ENCODE results near the gene EHD3. TPM values are rescaled to one million over a fixed set of nuclear protein-coding genes. Genes with fewer than 3 reads are reported as not detected.

Gene EHD3
- total and polyA plus RNA-seq, 2 of the 13 experiments (the other 11 are each of a cell fraction or from before 2014, with no cell fraction given): 0.20 to 0.69 TPM

- H3K4me2 ChIP-seq (ENCODE audit: low read depth, low read length): no peak overlapping the region
- BruUV-seq (replicated peaks): no TSS peak
- POLR2A ChIA-PET: no interaction called here
- no peaks in the 10 kb centered on the region for H3K4me1 ChIP-seq (ENCODE audit: insufficient read depth, low read length)
- intact Hi-C loops (cut with micrococcal nuclease; ENCODE audit: unreplicated experiment): no loop called here
- no peak overlapping the region for H3K9ac ChIP-seq (ENCODE audit: insufficient read depth, low read depth, low read length)
- no peaks in the 10 kb centered on the region for H3K79me2 ChIP-seq (ENCODE audit: insufficient read depth, low read length)
- CTCF ChIA-PET (ENCODE audit: low intra/inter-chr PET ratio, low total read pairs): no interaction called here
- peaks cover 3 to 40% of the 10 kb centered on the region in 2 experiments; a peak in 4 of 5 replicates for H3K27me3 ChIP-seq (ENCODE audit: control insufficient read depth in 1 of 2, insufficient read depth in 2 of 2, low read length in 2 of 2)
- ATAC-seq (peak; percentile 62), FAIRE-seq (no peak), DNase-seq (ENCODE audit: low spot score) (no peak)
- H3K4me3 ChIP-seq (replicated peaks in 1 of 3; ENCODE audit: insufficient read depth in 1 of 3, low read depth in 2 of 3, low read length in 3 of 3): no peak overlapping the region
- no peaks in the 10 kb centered on the region for H4K20me1 ChIP-seq (ENCODE audit: insufficient read depth, low read length)
- 14% methylated on average over 10 of the region's 12 CpGs for WGBS (ENCODE audit: low lambda C conversion rate)
- TF ChIP-seq SMARCC2 (IDR thresholded peaks at IDR 0.05) (no peak), CHD4 (IDR thresholded peaks at IDR 0.05; ENCODE audit: borderline replicate concordance, low read length) (no peak), MTA3 (CRISPR knock-in tag; IDR thresholded peaks at IDR 0.05) (no peak), ATF7 (IDR thresholded peaks at IDR 0.05) (no peak), ATF7 (CRISPR knock-in tag; IDR thresholded peaks at IDR 0.05) (no peak), HDAC6 (IDR thresholded peaks at IDR 0.05; ENCODE audit: low read depth, low read length) (no peak), ZNF737 (CRISPR knock-in tag; IDR thresholded peaks at IDR 0.05; ENCODE audit: borderline replicate concordance) (no peak), ZNF160 (CRISPR knock-in tag; IDR thresholded peaks at IDR 0.05) (no peak), SAP130 (CRISPR knock-in tag; IDR thresholded peaks at IDR 0.05; ENCODE audit: low read depth) (no peak), ZBTB14 (CRISPR knock-in tag; IDR thresholded peaks at IDR 0.05) (no peak), ZSCAN29 (CRISPR knock-in tag; conservative IDR thresholded peaks at IDR 0.05) (no peak)
- TF ChIP-seq, protein P1, sequence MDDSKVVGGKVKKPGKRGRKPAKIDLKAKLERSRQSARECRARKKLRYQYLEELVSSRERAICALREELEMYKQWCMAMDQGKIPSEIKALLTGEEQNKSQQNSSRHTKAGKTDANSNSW (CRISPR knock-in tag; IDR thresholded peaks at IDR 0.05; ENCODE audit: borderline replicate concordance): no peak
- no peaks in the 10 kb centered on the region for H3K9me3 ChIP-seq (ENCODE audit: low read length)
- in situ Hi-C loops (cut with HindIII; ENCODE audit: extremely low pct_ligation_motif_present, low pct_unique_long_range_greater_than_20kb): no loop called here
- no peak overlapping the region for H2AFZ ChIP-seq (ENCODE audit: low read length)
- no peaks in the 10 kb centered on the region; a peak in 1 of 5 replicates for H3K36me3 ChIP-seq (replicated peaks in 1 of 2; ENCODE audit: control insufficient read depth in 1 of 2, insufficient read depth in 2 of 2, low read length in 2 of 2)
- no peak overlapping the region for H3K27ac ChIP-seq (ENCODE audit: extremely low read length, insufficient read depth, low read length)
Measured at GRCh38 chr2:31192851-31193392, 41.0 kb upstream of the EHD3 start.

Measured in HepG2 (cell line).